Heart right ventricle (tissue), 16 donors: ENCODE data around the gene CEACAM16. TPM values are rescaled to one million over a fixed set of nuclear protein-coding genes. Genes with fewer than 3 reads are reported as not detected.

Experiments
- ATAC-seq, 8 donors: fragments of 200-7000 bp; cut with Tn5 transposase; one replicate each; pipeline ENCODE4 v1.9.1; 2020; ENCODE audit warnings: mild to moderate bottlenecking in 8 of 8, moderate library complexity in 8 of 8, moderate number of reproducible peaks in 1 of 8
- DNase-seq, 2 donors: peaks; one replicate each; pipeline ENCODE4 v3.0.0-alpha.2; 2020
- H3K27ac ChIP-seq, 10 donors: fragments of 200-600 bp; sonication (generic) in 2 of 10; one replicate each; pipeline versions ENCODE4 v1.5.0 to v1.8.0; 2020 to 2022; ENCODE audit warnings: mild to moderate bottlenecking in 3 of 10
- H3K27me3 ChIP-seq, 7 donors: fragments of 200-600 bp; one replicate each; pipeline ENCODE4 v1.8.0; 2021 to 2022; ENCODE audit warnings: mild to moderate bottlenecking in 2 of 7
- H3K36me3 ChIP-seq, 9 donors: fragments of 200-600 bp; sonication (generic) in 1 of 9; one replicate each; pipeline versions ENCODE4 v1.5.0 to v1.8.0; 2020 to 2022; ENCODE audit warnings: mild to moderate bottlenecking in 2 of 9
- H3K4me1 ChIP-seq, 9 donors: fragments of 200-600 bp; sonication (generic) in 1 of 9; one replicate each; pipeline versions ENCODE4 v1.5.0 to v1.8.0; 2020 to 2022; ENCODE audit warnings: mild to moderate bottlenecking in 4 of 9
- H3K4me3 ChIP-seq, 10 donors: fragments of 200-600 bp; sonication (generic) in 2 of 10; one replicate each; pipeline versions ENCODE4 v1.5.0 to v1.8.0; 2020 to 2022; ENCODE audit warnings: mild to moderate bottlenecking in 7 of 10, moderate library complexity in 2 of 10
- H3K9me3 ChIP-seq, 11 donors: fragments of 200-600 bp in 10 of 11; sonication (generic) in 2 of 11; one replicate each; pipeline versions ENCODE4 v1.5.0 to v1.8.0; 2013 to 2022; ENCODE audit warnings: mild to moderate bottlenecking in 2 of 11, control low read depth in 1 of 11, moderate library complexity in 1 of 11
- WGBS, 2 donors: extraction: QIAGEN DNeasy Blood & Tissue Kit; methylation state at CpG; one replicate each; pipeline ENCODE4 v1.1.7; 2013; ENCODE audit warnings: inconsistent platforms in 1 of 2; 5-methylcytosine and 5-hydroxymethylcytosine counted together
- intact Hi-C, 10 donors: fragments of 100-400 bp; cut with DNase I; formaldehyde crosslinking; loops; one replicate each; pipeline versions ENCODE4 v1.11.1 to v1.14.2; 2022
- polyA plus RNA-seq, 2 donors: library from polyadenylated mRNA; stranded (reverse); fragments of 200-250 nt; gene quantifications; one replicate each; pipeline ENCODE4 v1.2.3, GENCODE V29; 2013
- total RNA-seq, 10 donors: library from RNA; stranded (reverse); fragmentation: NEBNext Ultra II Directional in 3 of 10; extraction: Animal tissue kit (Norgen Biotek cat#: 25700) in 3 of 10; gene quantifications; one replicate each; pipeline versions ENCODE4 v1.2.1 to v1.2.4, GENCODE V29; 2021 to 2023
- TF ChIP-seq, protein P1 (sequence below), 9 donors: fragments of 200-600 bp; sonication (generic) in 2 of 9; IDR thresholded peaks; one replicate each; pipeline versions ENCODE4 v1.5.0 to v1.8.0; 2021 to 2022; ENCODE audit warnings: antibody characterized with exemption in 9 of 9, mild to moderate bottlenecking in 5 of 9, moderate library complexity in 1 of 9
- donor health status: Arrhythmogenic right ventricular cardiomyopathy.
- donor health status: ischemic (EF 13 %, LVEDD 7.1; RV severe dilation, severe dysfunction).
- donor health status: healthy with polysubstance abuse.
- donor health status: DM: no; HTN: yes; CAD: no.
- donor health status: DM: no; HTN: no; CAD: no.
- donor health status: ischemic (EF 25% LVEDD 6.9; RV normal size, moderate dysfunction).
- donor health status: ischemic (EF 25% LVEDD 5.7; RV mildly dilated, moderate dysfunction).
- donor health status: healthy.
- donor health status: DM: yes; HTN: yes; CAD: no.
- donor health status: Ischemic cardiomyopathy.
- donor health status: ischemic (EF 35%, LVEDD 5.7; RV mildly dilated, moderate dysfunction).
- donor health status: nonischemic (EF 11% LVEDD 7.7; RV severe dilation, severe dysfunction).
- donor health status: DM: yes; HTN: yes; CAD: no.
- donor health status: PGD.
- donor health status: ischemic (EF 29% LVEDD 5.4; RV normal size, mild dysfunction).
- donor health status: nonischemic (EF 23%, LVEDD 6.1; RV moderate dilation, normal function).

Gene CEACAM16
- total and polyA plus RNA-seq, 12 donors: not detected

DNA sequence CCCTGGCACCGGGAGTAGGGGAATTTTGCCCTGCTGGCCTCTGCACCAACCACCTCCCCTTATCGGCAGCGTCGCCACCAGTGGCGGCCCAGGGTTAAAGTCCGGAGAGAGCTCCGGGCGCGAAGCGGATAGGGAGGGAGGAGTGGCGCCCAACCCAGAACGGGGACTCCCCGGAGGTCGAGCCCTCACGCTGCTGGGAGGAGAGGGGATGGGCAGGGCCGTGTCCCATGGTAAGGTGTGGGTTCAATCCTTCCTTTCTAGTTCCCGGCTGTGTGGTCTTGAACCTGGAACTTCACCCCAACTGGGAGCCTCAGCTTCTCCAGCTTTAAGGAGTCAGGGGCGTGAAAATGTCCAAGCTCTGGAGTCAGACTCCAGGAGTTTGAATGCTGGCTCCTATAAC lies 26.3 kb downstream of the CEACAM16 start:
- H3K27me3 ChIP-seq: no peaks in the 10 kb centered on the region
- H3K36me3 ChIP-seq: no peaks in the 10 kb centered on the region
- H3K27ac ChIP-seq: peak overlapping the region in 5 of 10 donors; percentile 29 to 54 (median 47)
- WGBS, 2 donors: 14 to 16% methylated on average over 18 of the region's 18 CpGs
- intact Hi-C loops: loop anchor here in 4 of 10 donors (2.0 to 10.0 kb wide), 2 partner anchors 46 to 120 kb away; partner anchors contain the start of gene NECTIN2 (in 2 of the 4)
- ATAC-seq: peak in 7 of 8 donors; percentile 37 to 66 (median 58)
- TF ChIP-seq, protein P1, sequence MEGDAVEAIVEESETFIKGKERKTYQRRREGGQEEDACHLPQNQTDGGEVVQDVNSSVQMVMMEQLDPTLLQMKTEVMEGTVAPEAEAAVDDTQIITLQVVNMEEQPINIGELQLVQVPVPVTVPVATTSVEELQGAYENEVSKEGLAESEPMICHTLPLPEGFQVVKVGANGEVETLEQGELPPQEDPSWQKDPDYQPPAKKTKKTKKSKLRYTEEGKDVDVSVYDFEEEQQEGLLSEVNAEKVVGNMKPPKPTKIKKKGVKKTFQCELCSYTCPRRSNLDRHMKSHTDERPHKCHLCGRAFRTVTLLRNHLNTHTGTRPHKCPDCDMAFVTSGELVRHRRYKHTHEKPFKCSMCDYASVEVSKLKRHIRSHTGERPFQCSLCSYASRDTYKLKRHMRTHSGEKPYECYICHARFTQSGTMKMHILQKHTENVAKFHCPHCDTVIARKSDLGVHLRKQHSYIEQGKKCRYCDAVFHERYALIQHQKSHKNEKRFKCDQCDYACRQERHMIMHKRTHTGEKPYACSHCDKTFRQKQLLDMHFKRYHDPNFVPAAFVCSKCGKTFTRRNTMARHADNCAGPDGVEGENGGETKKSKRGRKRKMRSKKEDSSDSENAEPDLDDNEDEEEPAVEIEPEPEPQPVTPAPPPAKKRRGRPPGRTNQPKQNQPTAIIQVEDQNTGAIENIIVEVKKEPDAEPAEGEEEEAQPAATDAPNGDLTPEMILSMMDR (IDR thresholded peaks at IDR 0.05): no peak
- H3K4me1 ChIP-seq: peaks cover 7 to 59% (median 42%) of the 10 kb centered on the region in 9 donors
- H3K9me3 ChIP-seq: no peaks in the 10 kb centered on the region
- DNase-seq: peak in 1 of 2 donors; percentile 52
- H3K4me3 ChIP-seq: peak overlapping the region in 4 of 10 donors; percentile 0 to 12 (median 7)

DNA sequence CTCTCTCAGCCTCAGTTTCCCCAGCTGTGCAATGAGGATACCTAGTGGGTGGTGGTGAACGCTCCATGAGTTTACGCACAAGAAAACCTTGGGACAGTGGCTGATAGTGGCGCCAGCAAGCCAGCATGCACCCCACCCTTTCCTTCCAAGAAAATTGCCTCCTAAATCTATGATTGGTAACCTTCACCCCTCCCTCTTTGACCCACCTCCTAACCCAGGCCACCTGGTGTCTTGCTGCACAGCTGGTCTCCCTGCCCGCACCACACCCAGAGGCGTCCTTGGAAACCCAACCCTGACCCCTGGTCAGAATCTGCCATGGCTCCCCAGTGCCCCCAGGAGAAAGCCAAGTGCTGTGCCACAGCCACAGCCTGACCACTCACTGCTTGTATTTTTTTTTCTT lies 26.7 kb downstream of the CEACAM16 start:
- H3K9me3 ChIP-seq: no peaks in the 10 kb centered on the region
- peaks cover 7 to 57% (median 42%) of the 10 kb centered on the region in 9 donors for H3K4me1 ChIP-seq
- TF ChIP-seq, protein P1 (IDR thresholded peaks at IDR 0.05): no peak
- ATAC-seq (peak in 6 of 8 donors; percentile 7 to 20 (median 16)), DNase-seq (no peak)
- peak overlapping the region in 2 of 10 donors; percentile 0 to 10 for H3K4me3 ChIP-seq
- H3K27me3 ChIP-seq: no peaks in the 10 kb centered on the region
- 71 to 86% methylated on average over 5 of the region's 5 CpGs for WGBS, 2 donors
- no peaks in the 10 kb centered on the region for H3K36me3 ChIP-seq
- intact Hi-C loops: loop anchor here in 4 of 10 donors (2.0 to 10.0 kb wide), 2 partner anchors 45 to 119 kb away; partner anchors contain the start of gene NECTIN2 (in 2 of the 4)
- peak overlapping the region in 4 of 10 donors; percentile 29 to 54 (median 50) for H3K27ac ChIP-seq

DNA sequence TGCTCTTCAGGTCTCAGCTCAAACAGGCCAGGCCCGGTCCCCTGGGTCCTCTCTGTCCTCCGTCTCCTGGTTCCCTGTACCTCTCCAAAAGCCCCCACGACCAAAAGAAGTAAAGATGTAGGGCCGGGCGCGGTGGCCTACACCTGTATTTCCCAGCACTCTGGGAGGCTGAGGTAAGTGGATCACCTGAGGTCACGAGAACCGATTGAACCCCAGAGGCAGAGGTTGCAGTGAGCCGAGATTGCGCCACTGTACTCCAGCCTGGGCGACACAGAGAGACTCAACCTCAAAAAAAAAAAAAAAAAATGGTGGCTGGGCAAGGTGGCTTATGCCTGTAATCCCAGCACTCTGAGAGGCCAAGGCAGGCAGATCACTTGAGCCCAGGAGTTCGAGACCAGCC lies 27.5 kb downstream of the CEACAM16 start:
- Histone ChIP-seq H3K36me3 (no peaks in the 10 kb centered on the region), H3K27ac (no peak overlapping the region), H3K9me3 (no peaks in the 10 kb centered on the region), H3K27me3 (no peaks in the 10 kb centered on the region), H3K4me3 (no peak overlapping the region), H3K4me1 (peaks cover 7 to 49% (median 37%) of the 10 kb centered on the region in 9 donors)
- intact Hi-C loops: loop anchor here in 2 of 10 donors (10.0 kb wide), 1 partner anchor 118 kb away; the partner anchor contains the start of gene NECTIN2 (in 2 of the 2)
- no peak for ATAC-seq
- DNase-seq: no peak
- TF ChIP-seq, protein P1 (IDR thresholded peaks at IDR 0.05): no peak
- WGBS, 2 donors: 96 to 98% methylated on average over 12 of the region's 12 CpGs

DNA sequence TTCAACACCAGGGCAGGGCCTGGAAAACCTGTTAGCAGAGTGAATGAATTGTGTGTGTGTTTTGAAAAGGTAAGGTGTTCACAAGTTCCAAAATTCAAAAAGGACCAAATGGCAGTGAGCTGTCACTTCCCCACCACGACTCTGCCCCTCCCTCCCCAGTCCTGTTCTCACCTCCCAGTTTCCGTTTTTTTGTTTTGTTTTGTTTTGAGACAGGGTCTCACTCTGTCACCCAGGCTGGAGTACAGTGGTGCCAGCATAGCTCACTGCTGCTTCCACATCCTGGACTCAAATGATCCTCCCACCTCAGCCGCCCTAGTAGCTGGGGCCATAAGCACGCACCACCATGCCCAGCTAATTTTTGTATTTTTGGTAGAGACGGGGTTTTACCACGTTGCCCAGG lies 29.2 kb downstream of the CEACAM16 start:
- Histone ChIP-seq H3K9me3 (no peaks in the 10 kb centered on the region), H3K36me3 (no peaks in the 10 kb centered on the region), H3K27ac (no peak overlapping the region), H3K27me3 (no peaks in the 10 kb centered on the region), H3K4me3 (no peak overlapping the region), H3K4me1 (peaks cover 7 to 39% (median 25%) of the 10 kb centered on the region in 9 donors)
- ATAC-seq (no peak), DNase-seq (no peak)
- 67 to 75% methylated on average over 6 of the region's 6 CpGs for WGBS, 2 donors
- TF ChIP-seq, protein P1 (IDR thresholded peaks at IDR 0.05): no peak
- intact Hi-C loops: loop anchor here in 2 of 10 donors (10.0 kb wide), 1 partner anchor 117 kb away; the partner anchor contains the start of gene NECTIN2 (in 2 of the 2)
